RWPE1 (cell line): ENCODE results near the gene MDFIC.
A peak's percentile ranks its signal among the peaks of the same experiment; 100 is the strongest.

Experiments used
- CTCF ChIA-PET: fragments of 350-600 bp; sonication (Branson Sonifier 250); formaldehyde crosslinking; extraction: SDS; loops from one replicate; lab custom pipeline; 2021; lab: Yijun Ruan, JAX
- POLR2A ChIA-PET: fragments of 400-600 bp; formaldehyde crosslinking; extraction: SDS; loops from one replicate; lab custom pipeline; 2020; ENCODE audit warnings: antibody characterized with exemption; ENCODE audit not compliant: low non-redundant PET; lab: Yijun Ruan, JAX
- DNase-seq: peaks from one replicate; pipeline ENCODE4 v3.0.0; 2012; ENCODE audit warnings: low spot score
- H3K27ac ChIP-seq: fragments of 450-650 bp; 2 replicates; pipeline ENCODE4 v1.5.1; 2017
- CTCF ChIP-seq: fragments of 450-650 bp; conservative IDR thresholded peaks from 2 replicates; pipeline ENCODE4 v1.5.1; 2017; ENCODE audit warnings: low read depth, mild to moderate bottlenecking

Gene MDFIC

GRCh38 chr7:114976666-114977065, 54.8 kb downstream of the MDFIC start:
- no peak for TF ChIP-seq CTCF
- H3K27ac ChIP-seq: no peak overlapping the region
- ChIA-PET CTCF (interaction anchor here (0.6 to 1.0 kb wide), 2 partner anchors 185 to 1657 kb away, joined by 3 read pairs; no protein-coding TSS in a partner anchor), POLR2A (no interaction called here)
- DNase-seq: no peak

DNA sequence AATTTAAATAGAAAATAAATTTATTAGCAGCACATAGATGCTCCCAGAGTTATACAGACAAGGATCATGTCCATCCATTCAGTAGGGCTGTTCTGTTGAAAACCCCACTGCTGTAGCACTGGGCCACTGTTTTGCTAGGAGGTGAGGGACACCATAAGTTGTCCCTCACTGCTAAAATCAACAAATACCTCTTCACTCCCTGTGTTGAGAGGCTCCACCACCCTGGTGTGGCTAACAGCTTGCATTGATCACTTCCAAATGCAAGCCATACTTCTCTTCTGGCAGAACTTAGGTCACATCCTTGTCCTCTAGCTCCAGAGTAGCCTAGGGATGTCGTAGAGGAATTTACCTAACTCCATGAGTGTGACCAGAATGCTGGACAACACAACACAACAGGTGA, 55.4 kb downstream of the MDFIC start:
- ChIA-PET POLR2A (no interaction called here), CTCF (interaction anchor here (0.6 to 1.2 kb wide), 4 partner anchors 11 to 1656 kb away, joined by 3 to 4 read pairs (median 3); no protein-coding TSS in a partner anchor)
- H3K27ac ChIP-seq: no peak overlapping the region
- no peak for TF ChIP-seq CTCF
- DNase-seq: no peak

DNA sequence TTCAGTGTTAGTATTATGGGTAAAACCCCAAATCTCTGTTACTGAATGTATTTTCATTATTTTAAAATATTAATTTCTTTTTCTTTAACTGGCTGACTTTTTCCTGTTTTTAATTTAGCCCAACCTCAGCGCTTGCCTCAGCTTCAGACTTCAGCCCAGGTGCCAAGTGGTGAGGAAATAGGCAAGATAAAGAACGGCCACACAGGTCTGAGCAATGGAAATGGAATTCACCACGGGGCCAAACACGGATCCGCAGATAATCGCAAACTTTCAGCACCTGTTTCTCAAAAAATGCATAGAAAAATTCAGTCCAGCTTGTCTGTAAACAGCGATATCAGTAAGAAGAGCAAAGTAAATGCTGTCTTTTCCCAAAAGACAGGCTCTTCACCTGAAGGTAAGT, 57.5 kb downstream of the MDFIC start:
- H3K27ac ChIP-seq: no peak overlapping the region
- ChIA-PET CTCF (no interaction called here), POLR2A (no interaction called here)
- no peak for TF ChIP-seq CTCF
- DNase-seq: peak; percentile 59

DNA sequence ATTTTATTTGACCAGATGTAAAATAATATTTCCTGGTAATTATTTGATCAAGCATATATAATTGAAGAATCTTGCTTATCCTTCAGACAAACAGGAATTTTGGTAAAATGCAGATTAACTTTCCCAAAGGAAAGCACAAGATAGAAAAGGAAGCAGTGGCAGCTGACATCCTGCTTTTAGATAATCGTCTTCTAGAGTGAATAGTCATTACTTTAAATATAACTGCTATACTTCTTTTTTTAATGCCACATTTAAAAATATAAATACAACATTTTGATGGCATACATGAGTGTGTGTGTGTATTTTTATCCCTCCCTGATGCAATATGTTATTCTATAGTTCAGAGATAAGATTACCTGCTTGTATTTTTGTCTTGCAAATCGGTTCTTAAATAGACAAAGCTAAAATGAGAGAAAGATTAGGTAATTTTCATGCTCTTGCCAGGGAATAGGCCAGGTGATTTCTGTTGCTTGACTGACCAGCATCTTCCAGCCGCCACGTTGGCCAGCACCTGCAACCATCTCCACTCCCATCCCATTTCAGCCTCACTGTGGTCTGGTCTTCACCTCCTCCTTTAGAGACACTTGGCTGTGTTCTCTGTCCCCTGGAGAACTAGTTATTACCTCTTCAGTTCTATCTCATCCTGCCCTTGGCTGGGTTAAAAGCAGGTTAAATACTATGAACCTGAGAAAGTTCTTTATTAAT, 58.1 kb downstream of the MDFIC start:
- POLR2A ChIA-PET: no interaction called here
- CTCF ChIA-PET: no interaction called here

DNA sequence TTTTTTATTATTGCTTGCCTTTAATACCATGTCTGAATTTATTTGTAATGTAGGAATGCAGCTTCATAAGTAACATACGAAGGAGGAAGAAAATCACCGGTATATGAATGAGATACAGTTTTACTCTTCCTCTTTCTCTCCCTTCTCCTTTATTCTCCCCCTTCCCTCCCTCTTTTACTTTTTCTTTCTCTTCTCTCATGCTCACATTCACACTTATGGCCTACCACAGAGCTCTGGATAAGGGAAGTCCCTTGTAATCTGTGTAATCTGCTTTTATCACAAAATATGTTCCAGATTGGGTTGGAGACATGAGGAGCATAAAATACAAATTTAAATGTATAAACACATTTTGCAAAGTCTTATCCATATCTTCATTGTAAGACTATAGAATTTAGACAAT, 59.4 kb downstream of the MDFIC start:
- no peak for TF ChIP-seq CTCF
- no peak overlapping the region for H3K27ac ChIP-seq
- no peak for DNase-seq
- POLR2A ChIA-PET: no interaction called here
- CTCF ChIA-PET: interaction anchor here (0.6 kb wide), 1 partner anchor 421 kb away, joined by 6 read pairs; no protein-coding TSS in a partner anchor

More for the DNA sequence above, 58.1 kb downstream of the MDFIC start:
- no peak for DNase-seq
- no peak overlapping the region for H3K27ac ChIP-seq
- no peak for TF ChIP-seq CTCF

GRCh38 chr7:114985116-114985715, 63.3 kb downstream of the MDFIC start:
- DNase-seq: no peak
- ChIA-PET CTCF (no interaction called here), POLR2A (no interaction called here)
- TF ChIP-seq CTCF: no peak
- no peak overlapping the region for H3K27ac ChIP-seq
